ENCODE results near the gene TAAR6. TPM values are rescaled to one million over a fixed set of nuclear protein-coding genes. Genes with fewer than 3 reads are reported as not detected.

The TAAR6 gene
- total and polyA plus RNA-seq, 2 of the 8 experiments (the other 6 are each of a cell fraction or from before 2014, with no cell fraction given): 0.06 TPM; not detected in 1

GRCh38 chr6:132611616-132612015, 41.5 kb downstream of the TAAR6 start:
- Histone ChIP-seq H3K36me3 (ENCODE audit: control insufficient read depth in 2 of 4, insufficient read depth in 4 of 4, low read length in 3 of 4) (no peaks in the 10 kb centered on the region), H3K4me1 (replicated peaks in 1 of 4; ENCODE audit: control insufficient read depth in 3 of 4, insufficient read depth in 4 of 4, low read length in 3 of 4) (no peaks in the 10 kb centered on the region), H3K27me3 (replicated peaks in 1 of 4; ENCODE audit: control insufficient read depth in 3 of 4, extremely low read depth in 1 of 4, insufficient read depth in 3 of 4, low read length in 3 of 4) (no peaks in the 10 kb centered on the region), H2BK120ac (replicated peaks; ENCODE audit: low read depth, low read length) (no peak overlapping the region), H3K18ac (ENCODE audit: extremely low read depth, low read length) (no peak overlapping the region), H3K23ac (ENCODE audit: insufficient read length) (no peak overlapping the region), H3K27ac (ENCODE audit: low read depth, low read length) (no peak overlapping the region), H3K79me2 (ENCODE audit: control insufficient read depth in 1 of 2, insufficient read depth in 2 of 2, low read length in 2 of 2) (no peaks in the 10 kb centered on the region), H4K5ac (ENCODE audit: insufficient read length, low read depth, low read length) (no peak overlapping the region), H4K20me1 (replicated peaks in 1 of 2; ENCODE audit: control insufficient read depth in 1 of 2, insufficient read depth in 2 of 2, low read length in 2 of 2) (no peaks in the 10 kb centered on the region), H3K4ac (replicated peaks; ENCODE audit: insufficient read length, low read depth, low read length) (no peak overlapping the region), H3K14ac (ENCODE audit: insufficient read length) (no peak overlapping the region), H2BK5ac (ENCODE audit: low read depth, low read length) (no peak overlapping the region), H3K56ac (replicated peaks; ENCODE audit: insufficient read length, low read depth, low read length) (no peak overlapping the region), H2AK5ac (ENCODE audit: low read depth, low read length) (no peak overlapping the region), H3K4me2 (ENCODE audit: insufficient read depth in 1 of 2, low read depth in 2 of 2, low read length in 2 of 2) (no peak overlapping the region), H2AFZ (ENCODE audit: low read length) (no peak overlapping the region), H3K9ac (replicated peaks in 1 of 4; ENCODE audit: extremely low read depth in 1 of 4, low read depth in 3 of 4, low read length in 3 of 4) (no peak overlapping the region), H3K4me3 (ENCODE audit: extremely low read depth in 1 of 4, insufficient read depth in 2 of 4, low read depth in 3 of 4, low read length in 4 of 4) (no peak overlapping the region), H3K9me3 (ENCODE audit: insufficient read depth in 2 of 2, low read depth in 1 of 2, low read length in 1 of 2) (no peaks in the 10 kb centered on the region), H4K8ac (ENCODE audit: extremely low read depth, insufficient read depth, low read length) (no peak overlapping the region), H4K91ac (replicated peaks; ENCODE audit: insufficient read length, low read length) (no peak overlapping the region), H2BK12ac (ENCODE audit: low read depth, low read length) (no peak overlapping the region), H3K23me2 (ENCODE audit: low read depth, low read length) (no peaks in the 10 kb centered on the region), H3K79me1 (ENCODE audit: low read depth, low read length) (no peaks in the 10 kb centered on the region), H2BK20ac (ENCODE audit: low read length) (no peak overlapping the region), H2BK15ac (ENCODE audit: low read length) (no peak overlapping the region)
- POLR2A ChIA-PET (ENCODE audit: partially characterized antibody): no interaction called here
- 91% methylated on average over 2 of the region's 2 CpGs; no CpG with 5 or more reads in 1 of the 2 experiments for WGBS, 2 experiments (ENCODE audit: extremely low coverage in 1 of 2, insufficient coverage in 1 of 2, insufficient read length in 1 of 2, insufficient replicate concordance in 2 of 2, low coverage in 1 of 2, low lambda C conversion rate in 2 of 2, missing lambda C conversion rate in 1 of 2)
- TF ChIP-seq YY1 (IDR thresholded peaks at IDR 0.05; ENCODE audit: low read depth, low read length) (no peak), RBBP5 (IDR thresholded peaks at IDR 0.05; ENCODE audit: borderline replicate concordance, low read depth, low read length) (no peak), SUZ12 (IDR thresholded peaks at IDR 0.05; ENCODE audit: low read length) (no peak), SIRT6 (IDR thresholded peaks at IDR 0.05; ENCODE audit: low read length) (no peak), ASH2L (IDR thresholded peaks at IDR 0.05; ENCODE audit: low read length) (no peak), TCF12 (IDR thresholded peaks at IDR 0.05; ENCODE audit: low read depth, low read length) (no peak), CREB1 (IDR thresholded peaks at IDR 0.05) (no peak), HDAC6 (IDR thresholded peaks at IDR 0.05; ENCODE audit: low read depth, low read length) (no peak), KDM5A (IDR thresholded peaks at IDR 0.05; ENCODE audit: low read length) (no peak), RFX5 (IDR thresholded peaks at IDR 0.05; ENCODE audit: borderline replicate concordance, low read depth, low read length) (no peak), CEBPB (IDR thresholded peaks at IDR 0.05; ENCODE audit: low read depth, low read length) (no peak), TBP (IDR thresholded peaks at IDR 0.05; ENCODE audit: low read depth, low read length) (no peak)
- FAIRE-seq (no peak), DNase-seq (ENCODE audit: low read depth in 1 of 2, low spot score in 2 of 2) (no peak)
- CTCF ChIA-PET (ENCODE audit: partially characterized antibody): interaction anchor here (3.9 kb wide), 1 partner anchor 12 kb away, joined by 15 read pairs; no protein-coding TSS in a partner anchor
